Activated B cell treated with CpG ODN at 0.5 μM for 24 hours (primary cell): ENCODE data around the gene ANKRD6. TPM values are rescaled to one million over a fixed set of nuclear protein-coding genes. Genes with fewer than 3 reads are reported as not detected.

Experiments
- ATAC-seq: fragments of 200-7000 bp; cut with Tn5 transposase; one replicate; pipeline ENCODE4 v1.10.0; 2021; ENCODE audit warnings: low read depth, mild to moderate bottlenecking, moderate library complexity
- CTCF ChIA-PET: fragments of 350-600 bp; sonication (Branson Sonifier 250); formaldehyde crosslinking; loops from one replicate; lab custom pipeline; 2021; ENCODE audit warnings: antibody characterized with exemption; lab: Charles Lee
- POLR2A ChIA-PET: fragments of 350-600 bp; sonication (Branson Sonifier 250); formaldehyde crosslinking; loops from one replicate; lab custom pipeline; 2021; ENCODE audit warnings: antibody characterized with exemption; lab: Charles Lee
- DNase-seq: peaks from one replicate; pipeline ENCODE4 v3.0.0; 2022
- H3K27ac Mint-ChIP-seq: one replicate; pipeline ENCODE4 v1.8.0; 2020; ENCODE audit warnings: mixed read lengths
- H3K27me3 Mint-ChIP-seq: one replicate; pipeline ENCODE4 v1.8.0; 2021; ENCODE audit warnings: mixed read lengths
- H3K36me3 Mint-ChIP-seq: one replicate; pipeline ENCODE4 v1.8.0; 2021; ENCODE audit warnings: low read depth, mixed read lengths
- H3K4me1 Mint-ChIP-seq: one replicate; pipeline ENCODE4 v1.8.0; 2021; ENCODE audit warnings: mixed read lengths
- H3K4me3 Mint-ChIP-seq: one replicate; pipeline ENCODE4 v1.8.0; 2020; ENCODE audit warnings: mild to moderate bottlenecking, mixed read lengths
- H3K9me3 Mint-ChIP-seq: one replicate; pipeline ENCODE4 v1.8.0; 2020; ENCODE audit warnings: mixed read lengths
- intact Hi-C: fragments of 100-400 bp; cut with micrococcal nuclease; formaldehyde crosslinking; loops from one replicate; pipeline ENCODE4 v1.15.1; 2024
- total RNA-seq: library from RNA; stranded (reverse); gene quantifications from 2 replicates; pipeline ENCODE4 v1.2.3, GENCODE V29; 2022
- TF ChIP-seq, protein P1 (sequence below): fragments of 200-600 bp; IDR thresholded peaks from one replicate; pipeline ENCODE4 v1.8.0; 2022; ENCODE audit warnings: antibody characterized with exemption, mild to moderate bottlenecking

Gene ANKRD6
- total RNA-seq, 1 donor from 2014 or later = 9.6 TPM

DNA sequence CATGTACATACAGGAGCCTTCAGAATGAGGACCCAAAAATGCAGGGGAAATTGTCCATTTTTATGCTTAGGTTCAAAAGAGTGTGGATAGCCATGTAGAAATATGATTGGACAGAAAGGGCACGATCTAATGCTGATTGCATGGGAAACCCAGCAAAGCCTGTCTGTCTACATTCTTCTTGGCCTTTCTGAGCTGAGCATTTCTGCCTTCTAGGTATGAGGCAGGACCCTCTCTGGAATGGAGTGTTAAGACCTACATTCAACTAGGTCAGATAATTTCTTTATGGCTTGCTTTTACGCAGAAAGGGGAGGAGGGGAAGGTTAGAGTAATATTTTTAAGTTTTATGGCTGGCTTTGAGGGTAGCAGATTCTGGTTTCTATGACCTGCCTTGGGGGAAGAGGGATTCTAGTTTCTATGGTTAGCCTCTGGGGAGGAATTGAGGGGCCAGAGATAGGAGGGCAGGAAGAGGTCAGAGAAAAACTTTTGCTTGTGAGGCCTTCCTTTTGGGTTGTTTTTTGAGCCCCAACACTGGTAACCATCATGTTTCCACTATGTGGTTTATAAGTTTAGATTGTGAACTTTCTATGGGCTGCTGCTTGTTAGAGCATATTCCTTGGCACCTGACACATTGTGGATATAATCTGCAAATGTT, 142.1 kb downstream of the ANKRD6 start:
- Mint-ChIP-seq H3K27ac (no peak overlapping the region), H3K27me3 (no peaks in the 10 kb centered on the region), H3K4me1 (peaks cover 3% of the 10 kb centered on the region), H3K36me3 (no peaks in the 10 kb centered on the region), H3K4me3 (no peak overlapping the region), H3K9me3 (no peaks in the 10 kb centered on the region)
- no peak for DNase-seq
- TF ChIP-seq, protein P1, sequence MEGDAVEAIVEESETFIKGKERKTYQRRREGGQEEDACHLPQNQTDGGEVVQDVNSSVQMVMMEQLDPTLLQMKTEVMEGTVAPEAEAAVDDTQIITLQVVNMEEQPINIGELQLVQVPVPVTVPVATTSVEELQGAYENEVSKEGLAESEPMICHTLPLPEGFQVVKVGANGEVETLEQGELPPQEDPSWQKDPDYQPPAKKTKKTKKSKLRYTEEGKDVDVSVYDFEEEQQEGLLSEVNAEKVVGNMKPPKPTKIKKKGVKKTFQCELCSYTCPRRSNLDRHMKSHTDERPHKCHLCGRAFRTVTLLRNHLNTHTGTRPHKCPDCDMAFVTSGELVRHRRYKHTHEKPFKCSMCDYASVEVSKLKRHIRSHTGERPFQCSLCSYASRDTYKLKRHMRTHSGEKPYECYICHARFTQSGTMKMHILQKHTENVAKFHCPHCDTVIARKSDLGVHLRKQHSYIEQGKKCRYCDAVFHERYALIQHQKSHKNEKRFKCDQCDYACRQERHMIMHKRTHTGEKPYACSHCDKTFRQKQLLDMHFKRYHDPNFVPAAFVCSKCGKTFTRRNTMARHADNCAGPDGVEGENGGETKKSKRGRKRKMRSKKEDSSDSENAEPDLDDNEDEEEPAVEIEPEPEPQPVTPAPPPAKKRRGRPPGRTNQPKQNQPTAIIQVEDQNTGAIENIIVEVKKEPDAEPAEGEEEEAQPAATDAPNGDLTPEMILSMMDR = no peak
- no peak for ATAC-seq
- intact Hi-C loops = no loop called here
- POLR2A ChIA-PET = no interaction called here
- CTCF ChIA-PET = no interaction called here

DNA sequence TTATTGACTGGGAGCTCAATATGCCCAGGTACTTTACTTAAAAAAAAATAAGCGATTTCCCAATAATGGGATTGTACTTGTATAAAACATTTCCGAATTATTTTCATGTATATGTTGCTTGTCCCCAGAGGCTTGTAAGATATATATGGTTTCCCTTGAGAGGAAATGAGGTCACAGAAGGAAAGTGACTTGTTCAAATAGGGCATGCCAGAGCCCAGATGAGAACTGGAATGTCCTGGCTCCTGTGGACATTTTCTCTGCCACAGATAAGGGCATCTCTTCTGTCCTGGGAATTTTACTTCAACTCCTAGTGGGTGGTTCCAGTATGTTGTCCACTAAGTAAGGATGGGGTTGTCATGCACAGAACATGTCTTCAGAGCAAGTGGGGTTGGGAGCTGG, 142.6 kb downstream of the ANKRD6 start:
- no peak for ATAC-seq
- CTCF ChIA-PET = interaction anchor here (0.5 kb wide), 1 partner anchor 203 kb away, joined by 4 read pairs; no protein-coding TSS in a partner anchor
- H3K4me3 Mint-ChIP-seq = no peak overlapping the region
- TF ChIP-seq, protein P1 = no peak
- H3K27me3 Mint-ChIP-seq = no peaks in the 10 kb centered on the region
- no peak overlapping the region for H3K27ac Mint-ChIP-seq
- peaks cover 3% of the 10 kb centered on the region for H3K4me1 Mint-ChIP-seq
- no peak for DNase-seq
- H3K36me3 Mint-ChIP-seq = no peaks in the 10 kb centered on the region
- POLR2A ChIA-PET = no interaction called here
- intact Hi-C loops = no loop called here
- no peaks in the 10 kb centered on the region for H3K9me3 Mint-ChIP-seq

DNA sequence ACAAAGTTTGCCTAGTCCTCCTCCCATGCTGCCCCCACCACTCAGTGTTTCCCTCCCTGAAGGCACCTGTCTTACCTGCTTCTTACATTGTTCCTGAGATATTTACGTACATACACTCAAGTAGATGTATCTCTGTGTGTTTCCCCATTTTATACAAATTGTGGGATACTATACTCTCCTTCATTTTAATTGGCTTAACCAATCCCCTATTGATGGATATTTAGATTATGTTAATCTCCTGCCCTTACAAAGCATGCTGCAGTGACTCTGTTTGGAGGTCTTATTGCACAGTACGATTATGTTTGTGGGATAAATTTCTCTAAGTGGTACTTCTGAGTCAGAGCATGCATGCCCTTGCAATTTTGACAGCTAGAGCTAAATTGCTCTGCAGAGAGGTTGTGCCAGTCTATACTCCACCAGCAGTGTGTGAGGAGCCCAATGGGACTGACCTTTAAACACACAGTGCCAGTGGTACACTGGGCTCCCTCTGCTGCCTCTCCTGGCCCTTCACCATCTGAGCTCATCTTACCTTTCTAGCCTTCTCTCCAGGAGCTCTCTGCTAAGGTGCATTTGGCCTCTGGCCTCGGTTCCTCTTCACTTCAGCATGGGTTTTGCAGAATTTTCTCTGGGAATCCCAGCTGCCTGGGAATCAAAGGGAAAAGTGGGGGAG, 148.2 kb downstream of the ANKRD6 start:
- intact Hi-C loops = no loop called here

DNA sequence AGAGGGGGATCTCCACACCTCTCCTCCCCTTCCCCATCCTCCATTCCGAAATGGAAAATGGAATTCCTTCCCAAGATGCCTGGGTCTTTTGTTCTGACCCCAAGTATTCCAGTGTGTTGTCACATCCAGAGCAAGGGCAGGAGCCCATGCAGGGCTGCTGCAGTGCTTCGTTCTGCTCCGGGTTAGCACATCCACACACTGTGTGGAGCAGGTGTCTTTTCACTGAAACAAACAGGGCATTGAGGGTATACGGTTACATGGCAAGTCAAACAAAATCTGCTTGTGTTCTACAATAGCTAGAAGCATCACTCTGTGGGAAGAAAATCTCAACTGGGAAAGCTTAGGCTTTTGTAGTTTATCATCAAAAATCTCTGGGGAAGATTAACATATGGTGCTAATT, 148.7 kb downstream of the ANKRD6 start:
- CTCF ChIA-PET = no interaction called here
- H3K27ac Mint-ChIP-seq = no peak overlapping the region
- no peak overlapping the region for H3K4me3 Mint-ChIP-seq
- POLR2A ChIA-PET = no interaction called here
- intact Hi-C loops = no loop called here
- TF ChIP-seq, protein P1 = no peak
- H3K27me3 Mint-ChIP-seq = no peaks in the 10 kb centered on the region
- DNase-seq (no peak), ATAC-seq (no peak)
- no peaks in the 10 kb centered on the region for H3K4me1 Mint-ChIP-seq
- H3K9me3 Mint-ChIP-seq = no peaks in the 10 kb centered on the region
- H3K36me3 Mint-ChIP-seq = no peaks in the 10 kb centered on the region

More for the DNA sequence above, 148.2 kb downstream of the ANKRD6 start:
- no peak for ATAC-seq
- Mint-ChIP-seq H3K9me3 (no peaks in the 10 kb centered on the region), H3K27me3 (no peaks in the 10 kb centered on the region), H3K36me3 (no peaks in the 10 kb centered on the region), H3K27ac (no peak overlapping the region), H3K4me1 (no peaks in the 10 kb centered on the region), H3K4me3 (no peak overlapping the region)
- no peak for DNase-seq
- ChIA-PET POLR2A (no interaction called here), CTCF (no interaction called here)
- TF ChIP-seq, protein P1 = no peak

DNA sequence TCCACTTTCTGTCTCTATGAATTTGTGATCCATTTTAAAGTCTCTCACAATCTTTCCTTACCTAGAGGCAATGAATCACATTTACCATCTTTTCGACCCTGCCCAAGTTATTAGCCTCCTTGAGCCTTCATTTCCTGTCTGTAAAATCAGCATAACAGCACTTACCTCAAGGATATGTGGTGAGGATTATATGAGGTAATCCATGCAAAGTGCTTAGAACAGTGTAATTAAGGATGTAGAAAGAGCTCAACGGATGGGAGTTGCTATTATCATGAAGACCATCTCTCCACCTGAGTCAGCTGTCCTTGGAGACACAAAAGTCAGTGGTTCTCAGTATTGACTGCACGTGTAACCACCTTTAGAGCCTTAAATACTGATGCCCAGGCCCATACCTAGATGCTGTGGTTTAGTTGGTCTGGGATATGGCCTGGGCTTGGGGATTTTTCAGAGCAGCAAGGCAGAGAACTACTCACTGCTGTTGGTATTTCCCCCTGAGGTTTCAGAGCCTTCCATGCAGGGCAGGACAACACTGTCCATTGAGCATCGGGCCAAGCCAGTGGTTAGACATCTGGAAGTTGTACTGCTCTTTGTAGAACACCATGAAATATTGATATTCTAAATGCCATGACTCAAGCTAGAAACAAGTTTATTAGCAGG, 149.8 kb downstream of the ANKRD6 start:
- Mint-ChIP-seq H3K4me1 (no peaks in the 10 kb centered on the region), H3K36me3 (no peaks in the 10 kb centered on the region), H3K27me3 (no peaks in the 10 kb centered on the region), H3K4me3 (no peak overlapping the region), H3K9me3 (no peaks in the 10 kb centered on the region), H3K27ac (no peak overlapping the region)
- intact Hi-C loops = no loop called here
- TF ChIP-seq, protein P1 = no peak
- no peak for ATAC-seq
- ChIA-PET POLR2A (no interaction called here), CTCF (no interaction called here)
- DNase-seq = no peak
